ENCODE measurements around the gene FZR1.

GRCh38 chr19:3480383-3481091 is 25.6 kb upstream of the FZR1 start, which contains the start of gene SMIM24:
- TF ChIP-seq, protein P1, sequence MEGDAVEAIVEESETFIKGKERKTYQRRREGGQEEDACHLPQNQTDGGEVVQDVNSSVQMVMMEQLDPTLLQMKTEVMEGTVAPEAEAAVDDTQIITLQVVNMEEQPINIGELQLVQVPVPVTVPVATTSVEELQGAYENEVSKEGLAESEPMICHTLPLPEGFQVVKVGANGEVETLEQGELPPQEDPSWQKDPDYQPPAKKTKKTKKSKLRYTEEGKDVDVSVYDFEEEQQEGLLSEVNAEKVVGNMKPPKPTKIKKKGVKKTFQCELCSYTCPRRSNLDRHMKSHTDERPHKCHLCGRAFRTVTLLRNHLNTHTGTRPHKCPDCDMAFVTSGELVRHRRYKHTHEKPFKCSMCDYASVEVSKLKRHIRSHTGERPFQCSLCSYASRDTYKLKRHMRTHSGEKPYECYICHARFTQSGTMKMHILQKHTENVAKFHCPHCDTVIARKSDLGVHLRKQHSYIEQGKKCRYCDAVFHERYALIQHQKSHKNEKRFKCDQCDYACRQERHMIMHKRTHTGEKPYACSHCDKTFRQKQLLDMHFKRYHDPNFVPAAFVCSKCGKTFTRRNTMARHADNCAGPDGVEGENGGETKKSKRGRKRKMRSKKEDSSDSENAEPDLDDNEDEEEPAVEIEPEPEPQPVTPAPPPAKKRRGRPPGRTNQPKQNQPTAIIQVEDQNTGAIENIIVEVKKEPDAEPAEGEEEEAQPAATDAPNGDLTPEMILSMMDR (IDR thresholded peaks at IDR 0.05), result no peak
- TF ChIP-seq POLR2A (IDR thresholded peaks at IDR 0.05), result no peak
